A549 (cell line): ENCODE measurements around the gene NFKBIE. TPM values are rescaled to one million over a fixed set of nuclear protein-coding genes. Genes with fewer than 3 reads are reported as not detected.
A peak's percentile ranks its signal among the peaks of the same experiment; 100 is the strongest.

Experiments used
- ATAC-seq, 2 experiments: fragments of 200-7000 bp in 1 of 2; fragments of >200 bp in 1 of 2; cut with Nextera tagmentation in 1 of 2; cut with Tn5 transposase in 1 of 2; 3 replicates each; pipeline versions ENCODE4 v1.8.0 to v1.9.1; 2018 to 2020; ENCODE audit warnings: mild to moderate bottlenecking in 1 of 2, moderate library complexity in 1 of 2
- CTCF ChIA-PET: fragments of 300-600 bp; sonication (Branson Sonifier 250); formaldehyde crosslinking; extraction: SDS; loops from one replicate; lab custom pipeline; 2021; ENCODE audit warnings: antibody characterized with exemption, inconsistent platforms; lab: Yijun Ruan, JAX
- POLR2A ChIA-PET: fragments of 350-600 bp; formaldehyde crosslinking; extraction: SDS; loops from one replicate; lab custom pipeline; 2021; ENCODE audit warnings: antibody characterized with exemption, inconsistent platforms; lab: Yijun Ruan, JAX
- DNase-seq, 2 experiments: peaks; one replicate each; pipeline versions ENCODE4 v3.0.0 to v3.0.0-alpha.2; 2011 to 2016; ENCODE audit warnings: low read depth in 1 of 2, low spot score in 1 of 2
- FAIRE-seq: peaks from 2 replicates; lab custom pipeline; 2011; peaks lifted over from hg19 to GRCh38; lab: Jason Lieb, UNC
- H3K27ac ChIP-seq, 2 experiments: fragments of >200 bp; sonication (Bioruptor Twin); formaldehyde crosslinking; 3 replicates each; pipeline ENCODE4 v1.5.1; 2016 to 2017
- H3K4me1 ChIP-seq: fragments of >200 bp; sonication (Bioruptor Twin); formaldehyde crosslinking; 3 replicates; pipeline ENCODE4 v1.6.1; 2016
- H3K4me2 ChIP-seq: fragments of >200 bp; sonication (Bioruptor Twin); formaldehyde crosslinking; 3 replicates; pipeline ENCODE4 v1.6.1; 2016
- H3K4me3 ChIP-seq: fragments of >200 bp; sonication (Bioruptor Twin); formaldehyde crosslinking; 3 replicates; pipeline ENCODE4 v1.5.1; 2016
- H3K9me3 ChIP-seq: fragments of >200 bp; sonication (Bioruptor Twin); formaldehyde crosslinking; 3 replicates; pipeline ENCODE4 v1.6.1; 2016
- BHLHE40 ChIP-seq: IDR thresholded peaks from 2 replicates; pipeline ENCODE4 v1.6.1; 2012; ENCODE audit warnings: low read depth, low read length, inconsistent platforms
- CBX2 ChIP-seq: fragments of 200-600 bp; sonication (generic); IDR thresholded peaks from 2 replicates; pipeline ENCODE4 v1.6.1; 2016; ENCODE audit warnings: low read depth, mild to moderate bottlenecking, borderline replicate concordance
- CEBPB ChIP-seq, 2 experiments: fragments of >200 bp in 1 of 2; sonication (Bioruptor Twin) in 1 of 2; formaldehyde crosslinking in 1 of 2; IDR thresholded peaks; 2 replicates each; pipeline ENCODE4 v1.6.1; 2012 to 2016
- CHD4 ChIP-seq: fragments of 200-600 bp; sonication (generic); IDR thresholded peaks from 2 replicates; pipeline ENCODE4 v1.6.1; 2016; ENCODE audit warnings: antibody characterized with exemption, mild to moderate bottlenecking, borderline replicate concordance
- EP300 ChIP-seq, 2 experiments: fragments of >200 bp; sonication (Bioruptor Twin); formaldehyde crosslinking; IDR thresholded peaks; 2 replicates in 1 of 2; 3 replicates in 1 of 2; pipeline ENCODE4 v1.6.1; 2016 to 2017
- FOSB ChIP-seq: fragments of 250-450 bp; sonication (Bioruptor Pico); IDR thresholded peaks from 2 replicates; pipeline ENCODE4 v1.5.0; 2020; ENCODE audit warnings: mild to moderate bottlenecking, moderate library complexity
- FOSL2 ChIP-seq, 2 experiments: fragments of 450-650 bp in 1 of 2; fragments of >200 bp in 1 of 2; sonication (Bioruptor Twin) in 1 of 2; formaldehyde crosslinking; IDR thresholded peaks; 2 replicates each; pipeline versions ENCODE4 v1.5.0 to v1.6.1; 2016 to 2020; ENCODE audit warnings: mild to moderate bottlenecking in 1 of 2, moderate library complexity in 1 of 2
- HOXA7 ChIP-seq: fragments of 250-450 bp; sonication (Bioruptor Pico); IDR thresholded peaks from 2 replicates; pipeline ENCODE4 v1.5.0; 2020; ENCODE audit warnings: mild to moderate bottlenecking, moderate library complexity
- HOXB5 ChIP-seq: fragments of 250-450 bp; sonication (Bioruptor Pico); IDR thresholded peaks from 2 replicates; pipeline ENCODE4 v1.5.0; 2020; ENCODE audit warnings: mild to moderate bottlenecking, moderate library complexity
- MYC ChIP-seq: IDR thresholded peaks from 2 replicates; pipeline ENCODE4 v1.6.1; 2012; ENCODE audit warnings: mild to moderate bottlenecking, inconsistent platforms, low read length, improper control_type of control experiment, borderline replicate concordance
- PHF8 ChIP-seq: fragments of 200-600 bp; sonication (generic); IDR thresholded peaks from 2 replicates; pipeline ENCODE4 v1.6.1; 2016; ENCODE audit warnings: low read depth, mild to moderate bottlenecking, antibody characterized with exemption, moderate library complexity, borderline replicate concordance
- POLR2AphosphoS2 ChIP-seq: conservative IDR thresholded peaks from 2 replicates; pipeline ENCODE4 v1.6.1; 2012; ENCODE audit warnings: low read length, improper control_type of control experiment, inconsistent platforms
- RAD21 ChIP-seq, 2 experiments: fragments of >200 bp in 1 of 2; sonication (Bioruptor Twin) in 1 of 2; formaldehyde crosslinking in 1 of 2; IDR thresholded peaks in 1 of 2; conservative IDR thresholded peaks in 1 of 2; 2 replicates in 1 of 2; 3 replicates in 1 of 2; pipeline ENCODE4 v1.6.1; 2012 to 2018; ENCODE audit warnings: inconsistent platforms in 1 of 2
- RCOR1 ChIP-seq: fragments of 150-350 bp; IDR thresholded peaks from 2 replicates; pipeline ENCODE4 v1.6.1; 2014; ENCODE audit warnings: antibody characterized with exemption, low read length, low read depth
- RNF2 ChIP-seq: fragments of 200-600 bp; sonication (generic); IDR thresholded peaks from 2 replicates; pipeline ENCODE4 v1.6.1; 2016; ENCODE audit warnings: low read depth, mild to moderate bottlenecking, antibody characterized with exemption, moderate library complexity, borderline replicate concordance
- SMC3 ChIP-seq: fragments of >200 bp; sonication (Bioruptor Twin); formaldehyde crosslinking; IDR thresholded peaks from 3 replicates; pipeline ENCODE4 v1.6.1; 2018; ENCODE audit warnings: inconsistent platforms
- SREBF2 ChIP-seq: fragments of 450-650 bp; IDR thresholded peaks from 2 replicates; pipeline ENCODE4 v1.6.1; 2014; ENCODE audit warnings: mild to moderate bottlenecking, moderate library complexity
- TP53 ChIP-seq: fragments of 250-450 bp; sonication (Bioruptor Pico); IDR thresholded peaks from 2 replicates; pipeline ENCODE4 v1.5.0; 2021; ENCODE audit warnings: mild to moderate bottlenecking, moderate library complexity
- ZNF302 ChIP-seq: fragments of 250-450 bp; sonication (Bioruptor Pico); IDR thresholded peaks from 2 replicates; pipeline ENCODE4 v1.9.0; 2021; ENCODE audit warnings: inconsistent platforms, mild to moderate bottlenecking, moderate library complexity
- WGBS: methylation state at CpG from one replicate; pipeline ENCODE4 v1.1.6; 2017; ENCODE audit errors: missing lambda C conversion rate; 5-methylcytosine and 5-hydroxymethylcytosine counted together
- polyA plus RNA-seq, 4 experiments: library from polyadenylated mRNA; depleted of rRNA in 3 of 4; stranded (reverse); fragments of >200 nt; fragmentation: RNase III in 1 of 4; extraction: RNeasy Plus Mini Kit Qiagen cat#74134 plus additional on column Dnase treatment in 1 of 4; gene quantifications; 2 replicates in 3 of 4; 3 replicates in 1 of 4; pipeline ENCODE4 v1.2.3, GENCODE V29; 2011 to 2017
- TF ChIP-seq, protein P1 (sequence below): fragments of 250-450 bp; sonication (Bioruptor Pico); IDR thresholded peaks from 2 replicates; pipeline ENCODE4 v1.5.0; 2020; ENCODE audit warnings: low read depth, mild to moderate bottlenecking, moderate library complexity
- TF ChIP-seq, protein P2 (sequence below): IDR thresholded peaks from 2 replicates; pipeline ENCODE4 v1.6.1; 2012
- TF ChIP-seq, protein P3 (sequence below): fragments of >200 bp; sonication (Bioruptor Twin); formaldehyde crosslinking; IDR thresholded peaks from 3 replicates; pipeline ENCODE4 v1.6.1; 2016
- TF ChIP-seq, protein P4 (sequence below): fragments of 250-450 bp; sonication (Bioruptor Pico); IDR thresholded peaks from 2 replicates; pipeline ENCODE4 v1.5.0; 2021; ENCODE audit warnings: mild to moderate bottlenecking, moderate library complexity, borderline replicate concordance
- TF ChIP-seq, protein P5 (sequence below): fragments of >200 bp; sonication (Bioruptor Twin); formaldehyde crosslinking; IDR thresholded peaks from 3 replicates; pipeline ENCODE4 v1.5.1; 2016

Gene NFKBIE
- polyA plus RNA-seq, 2 of the 4 experiments (the other 2 are of a cell fraction), result 6.0 to 6.3 TPM

DNA sequence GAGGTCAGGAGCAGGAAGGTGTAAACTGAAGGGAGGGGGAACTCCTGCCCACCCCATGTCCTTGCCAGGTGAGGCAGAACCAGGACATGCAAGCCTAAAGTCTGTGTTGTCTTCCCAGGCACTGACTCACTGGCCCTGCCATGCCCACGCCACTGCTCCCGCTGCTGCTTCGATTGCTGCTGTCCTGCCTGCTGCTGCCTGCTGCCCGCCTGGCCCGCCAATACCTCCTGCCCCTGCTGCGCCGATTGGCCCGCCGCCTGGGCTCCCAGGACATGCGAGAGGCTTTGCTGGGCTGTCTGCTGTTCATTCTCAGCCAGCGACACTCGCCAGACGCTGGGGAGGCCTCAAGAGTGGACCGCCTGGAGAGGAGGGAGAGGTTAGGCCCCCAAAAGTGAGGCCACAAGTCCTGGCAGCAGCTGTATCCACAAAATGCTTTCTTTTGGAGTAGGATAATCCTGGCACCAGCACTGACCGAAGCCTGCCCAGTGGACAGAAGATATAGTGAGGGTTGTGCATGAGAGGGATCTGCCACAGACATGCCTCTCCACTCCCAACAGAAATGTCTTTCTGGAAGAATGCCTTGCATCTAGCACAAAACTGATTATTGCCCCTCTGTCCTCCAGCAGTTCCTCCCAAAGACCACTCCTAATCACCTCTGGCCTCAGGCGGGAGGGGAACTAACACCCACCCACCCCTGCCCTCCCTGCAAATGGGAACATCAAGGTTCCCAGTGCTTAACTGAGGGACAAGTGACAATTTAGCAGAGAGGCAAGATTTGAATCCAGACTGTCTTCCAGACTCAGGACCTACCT, 47.8 kb downstream of the NFKBIE start:
- CTCF ChIA-PET, result interaction anchor here (0.7 to 2.3 kb wide), 4 partner anchors 17 to 45 kb away, joined by 3 to 7 read pairs (median 4); no protein-coding TSS in a partner anchor
- H3K4me1 ChIP-seq, result peaks cover 42% of the 10 kb centered on the region
- DNase-seq (no peak), FAIRE-seq (no peak), ATAC-seq (no peak)
- H3K9me3 ChIP-seq, result no peaks in the 10 kb centered on the region
- H3K4me2 ChIP-seq, result peak overlapping the region; percentile 85; the same call in 2 of the 3 replicates
- POLR2A ChIA-PET, result no interaction called here
- TF ChIP-seq PHF8 (no peak), POLR2AphosphoS2 (no peak), RNF2 (no peak), HOXB5 (CRISPR knock-in tag) (no peak), EP300 (IDR thresholded peaks at IDR 0.05) (no peak), HOXA7 (no peak), RCOR1 (no peak), FOSB (CRISPR knock-in tag) (no peak)
- TF ChIP-seq, protein P1, sequence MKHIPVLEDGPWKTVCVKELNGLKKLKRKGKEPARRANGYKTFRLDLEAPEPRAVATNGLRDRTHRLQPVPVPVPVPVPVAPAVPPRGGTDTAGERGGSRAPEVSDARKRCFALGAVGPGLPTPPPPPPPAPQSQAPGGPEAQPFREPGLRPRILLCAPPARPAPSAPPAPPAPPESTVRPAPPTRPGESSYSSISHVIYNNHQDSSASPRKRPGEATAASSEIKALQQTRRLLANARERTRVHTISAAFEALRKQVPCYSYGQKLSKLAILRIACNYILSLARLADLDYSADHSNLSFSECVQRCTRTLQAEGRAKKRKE (CRISPR knock-in tag), result no peak
- WGBS, result 92% methylated on average over 9 of the region's 16 CpGs
- peak overlapping the region in 1 of 2 experiments; percentile 57; a peak in 1 of 6 replicates for H3K27ac ChIP-seq
- no peak overlapping the region for H3K4me3 ChIP-seq

DNA sequence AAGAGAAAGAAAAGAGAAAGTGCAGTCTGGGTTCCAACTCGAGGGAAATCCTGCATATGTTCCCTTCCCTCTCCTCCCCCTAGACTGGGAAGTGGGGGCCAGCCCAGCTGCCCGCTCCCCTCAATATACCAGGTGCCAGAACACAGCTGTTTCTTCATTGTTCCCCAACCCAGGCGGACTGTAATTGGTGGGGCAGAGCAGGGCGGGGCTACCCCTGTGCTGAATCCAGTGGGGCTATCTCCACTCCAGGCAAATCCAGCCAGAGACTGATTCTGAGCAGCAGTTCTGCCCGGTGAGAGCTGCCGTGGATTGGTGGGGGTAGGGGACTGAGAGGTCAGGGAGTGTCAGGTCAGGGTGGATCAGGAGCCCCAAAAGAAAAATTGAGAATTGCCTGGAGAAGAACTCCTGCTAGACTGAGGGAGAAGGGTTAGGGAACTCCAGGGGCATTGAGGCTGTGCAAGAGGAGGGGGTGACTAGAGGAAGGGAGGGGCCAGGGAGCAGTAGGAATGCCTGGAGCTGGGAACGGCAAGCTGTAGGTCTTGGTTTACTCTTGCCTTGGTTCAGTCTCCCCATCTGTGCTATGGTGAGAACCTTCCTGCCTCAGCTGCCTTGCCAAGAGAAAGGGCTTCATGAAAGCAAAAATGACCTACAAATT, 48.5 kb downstream of the NFKBIE start, which contains the start of gene MYMX:
Gene MYMX, plus strand, starts transcription at position 250 of the 655 bp plus-strand sequence. CDS start 546 bp downstream, outside the sequence.
- no peak for DNase-seq
- Histone ChIP-seq H3K27ac (peak within 1 kb of the TSS in 1 of 2 experiments; percentile 57; a peak in 1 of 6 replicates), H3K4me2 (no peak within 1 kb of the TSS; the same call in 2 of the 3 replicates), H3K4me3 (no peak within 1 kb of the TSS), H3K4me1 (peaks cover 35% of the 10 kb centered on the region), H3K9me3 (no peaks in the 10 kb centered on the region)
- FAIRE-seq, result no peak
- no peak for ATAC-seq
- CTCF ChIA-PET, result interaction anchor here (0.7 to 2.3 kb wide), 7 partner anchors 18 to 169 kb away, joined by 3 to 7 read pairs (median 3); partner anchors contain the start of gene SLC35B2
- WGBS, result 64% methylated on average over 7 of the region's 7 CpGs
- TF ChIP-seq RAD21 (conservative IDR thresholded peaks at IDR 0.05 in 1 of 2, IDR thresholded peaks at IDR 0.05 in 1 of 2) (no peak), CBX2 (no peak), ZNF302 (CRISPR knock-in tag) (no peak), CEBPB (IDR thresholded peaks at IDR 0.05) (no peak), CHD4 (no peak)
- POLR2A ChIA-PET, result no interaction called here

DNA sequence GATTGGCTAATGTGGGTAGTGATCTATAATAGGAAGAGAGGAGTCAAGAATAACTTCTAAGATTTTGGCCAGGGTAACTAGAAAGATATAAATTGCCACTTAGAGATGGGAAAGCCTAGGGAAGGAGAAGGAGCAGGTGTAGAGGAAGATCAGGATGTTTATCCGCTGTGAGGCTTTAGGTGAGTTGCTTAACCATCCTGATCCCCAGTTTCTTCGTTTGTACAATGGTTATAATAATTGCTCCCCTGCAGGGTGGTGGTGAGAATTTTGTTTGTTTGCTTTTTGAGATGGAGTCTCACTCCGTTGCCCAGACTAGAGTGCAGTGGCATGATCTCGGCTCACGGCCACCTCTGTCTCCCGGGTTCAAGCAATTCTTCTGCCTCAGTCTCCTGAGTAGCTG, 51.0 kb downstream of the NFKBIE start:
- POLR2A ChIA-PET, result no interaction called here
- TF ChIP-seq RAD21 (conservative IDR thresholded peaks at IDR 0.05 in 1 of 2, IDR thresholded peaks at IDR 0.05 in 1 of 2) (no peak), CEBPB (IDR thresholded peaks at IDR 0.05) (no peak), SMC3 (no peak), FOSL2 (IDR thresholded peaks at IDR 0.05) (no peak), FOSL2 (CRISPR knock-in tag; IDR thresholded peaks at IDR 0.05) (no peak), TP53 (CRISPR knock-in tag) (no peak), SREBF2 (no peak), BHLHE40 (no peak), EP300 (IDR thresholded peaks at IDR 0.05) (no peak), MYC (no peak)
- TF ChIP-seq, protein P2, sequence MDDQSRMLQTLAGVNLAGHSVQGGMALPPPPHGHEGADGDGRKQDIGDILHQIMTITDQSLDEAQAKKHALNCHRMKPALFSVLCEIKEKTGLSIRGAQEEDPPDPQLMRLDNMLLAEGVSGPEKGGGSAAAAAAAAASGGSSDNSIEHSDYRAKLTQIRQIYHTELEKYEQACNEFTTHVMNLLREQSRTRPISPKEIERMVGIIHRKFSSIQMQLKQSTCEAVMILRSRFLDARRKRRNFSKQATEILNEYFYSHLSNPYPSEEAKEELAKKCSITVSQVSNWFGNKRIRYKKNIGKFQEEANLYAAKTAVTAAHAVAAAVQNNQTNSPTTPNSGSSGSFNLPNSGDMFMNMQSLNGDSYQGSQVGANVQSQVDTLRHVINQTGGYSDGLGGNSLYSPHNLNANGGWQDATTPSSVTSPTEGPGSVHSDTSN, result no peak
- TF ChIP-seq, protein P3, sequence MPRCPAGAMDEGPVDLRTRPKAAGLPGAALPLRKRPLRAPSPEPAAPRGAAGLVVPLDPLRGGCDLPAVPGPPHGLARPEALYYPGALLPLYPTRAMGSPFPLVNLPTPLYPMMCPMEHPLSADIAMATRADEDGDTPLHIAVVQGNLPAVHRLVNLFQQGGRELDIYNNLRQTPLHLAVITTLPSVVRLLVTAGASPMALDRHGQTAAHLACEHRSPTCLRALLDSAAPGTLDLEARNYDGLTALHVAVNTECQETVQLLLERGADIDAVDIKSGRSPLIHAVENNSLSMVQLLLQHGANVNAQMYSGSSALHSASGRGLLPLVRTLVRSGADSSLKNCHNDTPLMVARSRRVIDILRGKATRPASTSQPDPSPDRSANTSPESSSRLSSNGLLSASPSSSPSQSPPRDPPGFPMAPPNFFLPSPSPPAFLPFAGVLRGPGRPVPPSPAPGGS, result no peak
- TF ChIP-seq, protein P4, sequence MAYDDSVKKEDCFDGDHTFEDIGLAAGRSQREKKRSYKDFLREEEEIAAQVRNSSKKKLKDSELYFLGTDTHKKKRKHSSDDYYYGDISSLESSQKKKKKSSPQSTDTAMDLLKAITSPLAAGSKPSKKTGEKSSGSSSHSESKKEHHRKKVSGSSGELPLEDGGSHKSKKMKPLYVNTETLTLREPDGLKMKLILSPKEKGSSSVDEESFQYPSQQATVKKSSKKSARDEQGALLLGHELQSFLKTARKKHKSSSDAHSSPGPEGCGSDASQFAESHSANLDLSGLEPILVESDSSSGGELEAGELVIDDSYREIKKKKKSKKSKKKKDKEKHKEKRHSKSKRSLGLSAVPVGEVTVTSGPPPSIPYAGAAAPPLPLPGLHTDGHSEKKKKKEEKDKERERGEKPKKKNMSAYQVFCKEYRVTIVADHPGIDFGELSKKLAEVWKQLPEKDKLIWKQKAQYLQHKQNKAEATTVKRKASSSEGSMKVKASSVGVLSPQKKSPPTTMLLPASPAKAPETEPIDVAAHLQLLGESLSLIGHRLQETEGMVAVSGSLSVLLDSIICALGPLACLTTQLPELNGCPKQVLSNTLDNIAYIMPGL (CRISPR knock-in tag), result no peak
- TF ChIP-seq, protein P5, sequence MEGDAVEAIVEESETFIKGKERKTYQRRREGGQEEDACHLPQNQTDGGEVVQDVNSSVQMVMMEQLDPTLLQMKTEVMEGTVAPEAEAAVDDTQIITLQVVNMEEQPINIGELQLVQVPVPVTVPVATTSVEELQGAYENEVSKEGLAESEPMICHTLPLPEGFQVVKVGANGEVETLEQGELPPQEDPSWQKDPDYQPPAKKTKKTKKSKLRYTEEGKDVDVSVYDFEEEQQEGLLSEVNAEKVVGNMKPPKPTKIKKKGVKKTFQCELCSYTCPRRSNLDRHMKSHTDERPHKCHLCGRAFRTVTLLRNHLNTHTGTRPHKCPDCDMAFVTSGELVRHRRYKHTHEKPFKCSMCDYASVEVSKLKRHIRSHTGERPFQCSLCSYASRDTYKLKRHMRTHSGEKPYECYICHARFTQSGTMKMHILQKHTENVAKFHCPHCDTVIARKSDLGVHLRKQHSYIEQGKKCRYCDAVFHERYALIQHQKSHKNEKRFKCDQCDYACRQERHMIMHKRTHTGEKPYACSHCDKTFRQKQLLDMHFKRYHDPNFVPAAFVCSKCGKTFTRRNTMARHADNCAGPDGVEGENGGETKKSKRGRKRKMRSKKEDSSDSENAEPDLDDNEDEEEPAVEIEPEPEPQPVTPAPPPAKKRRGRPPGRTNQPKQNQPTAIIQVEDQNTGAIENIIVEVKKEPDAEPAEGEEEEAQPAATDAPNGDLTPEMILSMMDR, result no peak

More for the DNA sequence above, 51.0 kb downstream of the NFKBIE start:
- H3K9me3 ChIP-seq, result no peaks in the 10 kb centered on the region
- WGBS, result 86% methylated on average over 6 of the region's 6 CpGs
- H3K4me2 ChIP-seq, result no peak overlapping the region
- FAIRE-seq (no peak), DNase-seq (no peak), ATAC-seq (no peak)
- H3K4me1 ChIP-seq, result peaks cover 17% of the 10 kb centered on the region
- CTCF ChIA-PET, result no interaction called here
- no peak overlapping the region for H3K27ac ChIP-seq
- H3K4me3 ChIP-seq, result no peak overlapping the region
